HL-60 (cell line): ENCODE results near the gene DLX1.

ENCODE experiments used
- GABPA ChIP-seq: IDR thresholded peaks from 2 replicates; pipeline ENCODE4 v1.6.1; 2012; ENCODE audit warnings: low read depth
- POLR2AphosphoS5 ChIP-seq: IDR thresholded peaks from 2 replicates; pipeline ENCODE4 v1.6.1; 2012; ENCODE audit warnings: low read depth
- REST ChIP-seq: IDR thresholded peaks from 2 replicates; pipeline ENCODE4 v1.6.1; 2012; ENCODE audit warnings: low read depth; ENCODE audit not compliant: insufficient replicate concordance
- TF ChIP-seq, protein P1 (sequence below): IDR thresholded peaks from one replicate; pipeline ENCODE4 v1.5.1; 2011; ENCODE audit warnings: low read length, control low read depth, inconsistent platforms; ENCODE audit not compliant: insufficient read depth

DNA sequence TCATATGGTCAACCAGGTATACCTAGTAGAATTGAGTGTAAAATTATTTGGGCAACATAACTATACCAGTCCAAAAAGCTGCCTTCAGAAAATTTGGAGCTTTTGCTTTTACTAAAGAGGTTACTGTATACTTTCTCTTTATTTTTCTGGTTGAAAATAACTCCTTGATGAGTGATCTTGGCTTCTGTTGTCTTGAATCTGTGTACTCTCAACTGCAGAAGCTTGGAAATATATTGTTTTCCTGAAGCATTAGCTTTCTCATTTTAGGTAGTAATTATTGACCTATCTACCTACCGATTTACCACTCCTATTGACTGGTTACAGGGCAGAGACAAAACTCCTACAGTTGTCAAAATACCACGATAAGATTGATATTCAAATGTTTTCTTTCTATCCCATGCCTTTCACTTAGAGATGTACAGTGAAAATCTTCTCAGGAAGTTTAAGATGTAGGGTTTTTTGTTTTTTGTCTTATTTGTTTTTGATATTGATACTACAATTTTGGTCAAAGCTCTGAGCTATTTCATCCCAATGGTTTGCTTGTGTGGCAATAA, 35.7 kb upstream of the DLX1 start:
- TF ChIP-seq, protein P1, sequence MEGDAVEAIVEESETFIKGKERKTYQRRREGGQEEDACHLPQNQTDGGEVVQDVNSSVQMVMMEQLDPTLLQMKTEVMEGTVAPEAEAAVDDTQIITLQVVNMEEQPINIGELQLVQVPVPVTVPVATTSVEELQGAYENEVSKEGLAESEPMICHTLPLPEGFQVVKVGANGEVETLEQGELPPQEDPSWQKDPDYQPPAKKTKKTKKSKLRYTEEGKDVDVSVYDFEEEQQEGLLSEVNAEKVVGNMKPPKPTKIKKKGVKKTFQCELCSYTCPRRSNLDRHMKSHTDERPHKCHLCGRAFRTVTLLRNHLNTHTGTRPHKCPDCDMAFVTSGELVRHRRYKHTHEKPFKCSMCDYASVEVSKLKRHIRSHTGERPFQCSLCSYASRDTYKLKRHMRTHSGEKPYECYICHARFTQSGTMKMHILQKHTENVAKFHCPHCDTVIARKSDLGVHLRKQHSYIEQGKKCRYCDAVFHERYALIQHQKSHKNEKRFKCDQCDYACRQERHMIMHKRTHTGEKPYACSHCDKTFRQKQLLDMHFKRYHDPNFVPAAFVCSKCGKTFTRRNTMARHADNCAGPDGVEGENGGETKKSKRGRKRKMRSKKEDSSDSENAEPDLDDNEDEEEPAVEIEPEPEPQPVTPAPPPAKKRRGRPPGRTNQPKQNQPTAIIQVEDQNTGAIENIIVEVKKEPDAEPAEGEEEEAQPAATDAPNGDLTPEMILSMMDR, result no peak
- TF ChIP-seq POLR2AphosphoS5 (no peak), GABPA (no peak), REST (no peak)
